Osteocyte (in vitro differentiated cells): ENCODE results near the gene DDB1. TPM values are rescaled to one million over a fixed set of nuclear protein-coding genes. Genes with fewer than 3 reads are reported as not detected.
A peak's percentile ranks its signal among the peaks of the same experiment; 100 is the strongest.

Source experiments
- DNase-seq: peaks from one replicate; pipeline ENCODE4 v3.0.0; 2021; ENCODE audit warnings: mixed read lengths; ENCODE audit not compliant: unreplicated experiment; ENCODE audit errors: extremely low spot score
- H3K27ac Mint-ChIP-seq: one replicate; pipeline ENCODE4 v1.8.0; 2021; ENCODE audit warnings: mild to moderate bottlenecking, mixed read lengths; ENCODE audit not compliant: unreplicated experiment
- H3K27me3 Mint-ChIP-seq: one replicate; pipeline ENCODE4 v1.8.0; 2021; ENCODE audit warnings: mixed read lengths; ENCODE audit not compliant: unreplicated experiment
- H3K36me3 Mint-ChIP-seq: one replicate; pipeline ENCODE4 v1.8.0; 2021; ENCODE audit warnings: mixed read lengths; ENCODE audit not compliant: unreplicated experiment
- H3K4me1 Mint-ChIP-seq: one replicate; pipeline ENCODE4 v1.8.0; 2021; ENCODE audit warnings: mixed read lengths; ENCODE audit not compliant: unreplicated experiment
- H3K4me3 Mint-ChIP-seq: one replicate; pipeline ENCODE4 v1.8.0; 2021; ENCODE audit warnings: mild to moderate bottlenecking, moderate library complexity, mixed read lengths; ENCODE audit not compliant: unreplicated experiment
- H3K9me3 Mint-ChIP-seq: one replicate; pipeline ENCODE4 v1.8.0; 2021; ENCODE audit warnings: mixed read lengths; ENCODE audit not compliant: unreplicated experiment
- total RNA-seq: library from RNA; stranded (reverse); gene quantifications from 2 replicates; pipeline ENCODE4 v1.2.1, GENCODE V29; 2021
- TF ChIP-seq, protein P1 (sequence below): fragments of 200-600 bp; sonication (generic); IDR thresholded peaks from 2 replicates; pipeline ENCODE4 v1.5.0; 2021; ENCODE audit warnings: antibody characterized with exemption, mild to moderate bottlenecking, moderate library complexity

DDB1 gene
- total RNA-seq, 1 donor from 2014 or later, result 266 TPM

DNA sequence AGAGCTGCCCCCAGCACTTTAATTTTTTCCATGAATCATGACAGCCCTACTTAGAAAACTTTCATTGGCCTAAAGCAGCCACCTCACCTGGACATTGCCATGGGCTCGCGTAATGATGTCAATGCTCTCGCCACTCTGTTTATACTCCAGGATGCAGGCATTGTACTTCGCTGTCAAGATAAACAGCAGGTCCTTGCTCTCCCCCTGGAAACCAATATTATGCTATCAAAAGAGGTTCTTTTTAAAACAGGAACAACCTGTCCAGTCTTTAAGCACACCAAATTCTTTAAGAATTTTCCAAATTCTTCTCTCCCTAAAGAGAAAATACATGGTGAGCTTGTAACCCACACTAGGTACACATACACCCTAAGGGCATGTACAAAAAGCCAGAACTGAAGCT lies 3.0 kb downstream of the DDB1 start:
- Mint-ChIP-seq H3K9me3 (no peaks in the 10 kb centered on the region), H3K36me3 (peaks cover 32% of the 10 kb centered on the region), H3K4me1 (peaks cover 60% of the 10 kb centered on the region), H3K4me3 (peak overlapping the region; percentile 53), H3K27ac (peak overlapping the region; percentile 95), H3K27me3 (no peaks in the 10 kb centered on the region)
- TF ChIP-seq, protein P1, sequence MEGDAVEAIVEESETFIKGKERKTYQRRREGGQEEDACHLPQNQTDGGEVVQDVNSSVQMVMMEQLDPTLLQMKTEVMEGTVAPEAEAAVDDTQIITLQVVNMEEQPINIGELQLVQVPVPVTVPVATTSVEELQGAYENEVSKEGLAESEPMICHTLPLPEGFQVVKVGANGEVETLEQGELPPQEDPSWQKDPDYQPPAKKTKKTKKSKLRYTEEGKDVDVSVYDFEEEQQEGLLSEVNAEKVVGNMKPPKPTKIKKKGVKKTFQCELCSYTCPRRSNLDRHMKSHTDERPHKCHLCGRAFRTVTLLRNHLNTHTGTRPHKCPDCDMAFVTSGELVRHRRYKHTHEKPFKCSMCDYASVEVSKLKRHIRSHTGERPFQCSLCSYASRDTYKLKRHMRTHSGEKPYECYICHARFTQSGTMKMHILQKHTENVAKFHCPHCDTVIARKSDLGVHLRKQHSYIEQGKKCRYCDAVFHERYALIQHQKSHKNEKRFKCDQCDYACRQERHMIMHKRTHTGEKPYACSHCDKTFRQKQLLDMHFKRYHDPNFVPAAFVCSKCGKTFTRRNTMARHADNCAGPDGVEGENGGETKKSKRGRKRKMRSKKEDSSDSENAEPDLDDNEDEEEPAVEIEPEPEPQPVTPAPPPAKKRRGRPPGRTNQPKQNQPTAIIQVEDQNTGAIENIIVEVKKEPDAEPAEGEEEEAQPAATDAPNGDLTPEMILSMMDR, result no peak
- no peak for DNase-seq

DNA sequence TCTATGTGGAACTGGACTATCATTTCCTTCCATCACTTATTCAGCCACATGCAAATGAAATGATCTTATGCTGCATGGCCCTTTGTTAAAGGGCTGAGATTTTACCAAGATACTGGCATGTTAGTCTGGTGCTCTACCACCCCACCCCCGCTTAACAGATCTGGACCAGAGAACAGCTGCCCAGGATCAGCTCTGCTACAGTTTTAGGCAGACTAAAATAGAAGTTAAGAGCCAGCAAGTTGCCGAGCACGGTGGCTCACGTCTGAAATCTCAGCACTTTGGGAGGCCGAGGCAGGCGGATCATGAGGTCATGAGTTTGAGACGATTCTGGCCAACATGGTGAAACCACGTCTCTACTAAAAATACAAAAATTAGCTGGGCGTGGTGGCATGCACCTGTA lies 4.6 kb downstream of the DDB1 start:
- H3K9me3 Mint-ChIP-seq, result no peaks in the 10 kb centered on the region
- no peak overlapping the region for H3K4me3 Mint-ChIP-seq
- no peaks in the 10 kb centered on the region for H3K27me3 Mint-ChIP-seq
- peaks cover 53% of the 10 kb centered on the region for H3K4me1 Mint-ChIP-seq
- peaks cover 42% of the 10 kb centered on the region for H3K36me3 Mint-ChIP-seq
- no peak overlapping the region for H3K27ac Mint-ChIP-seq
- TF ChIP-seq, protein P1, result no peak
- DNase-seq, result no peak

DNA sequence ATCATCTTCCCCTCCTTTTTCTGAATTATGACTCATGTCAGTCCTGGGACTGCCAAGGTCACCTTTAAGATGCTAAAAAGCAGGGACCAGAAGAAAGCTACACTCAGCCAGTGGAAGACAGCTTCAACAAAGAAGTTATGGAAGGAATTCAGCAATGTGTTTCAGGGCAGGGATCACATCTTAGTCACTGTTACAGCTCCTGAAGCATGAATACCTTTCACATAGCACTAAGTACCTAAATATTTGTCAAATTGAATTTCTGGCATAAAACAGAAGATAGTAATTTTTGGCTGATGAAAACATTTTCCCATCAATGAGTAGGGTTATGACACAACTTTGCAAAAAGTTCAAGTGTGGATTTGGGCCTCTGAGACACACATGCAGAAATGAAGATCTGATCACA lies 5.2 kb downstream of the DDB1 start:
- Mint-ChIP-seq H3K4me3 (no peak overlapping the region), H3K36me3 (peaks cover 48% of the 10 kb centered on the region), H3K27me3 (no peaks in the 10 kb centered on the region), H3K27ac (peak overlapping the region; percentile 13), H3K9me3 (no peaks in the 10 kb centered on the region), H3K4me1 (peaks cover 52% of the 10 kb centered on the region)
- DNase-seq, result no peak
- TF ChIP-seq, protein P1, result no peak

DNA sequence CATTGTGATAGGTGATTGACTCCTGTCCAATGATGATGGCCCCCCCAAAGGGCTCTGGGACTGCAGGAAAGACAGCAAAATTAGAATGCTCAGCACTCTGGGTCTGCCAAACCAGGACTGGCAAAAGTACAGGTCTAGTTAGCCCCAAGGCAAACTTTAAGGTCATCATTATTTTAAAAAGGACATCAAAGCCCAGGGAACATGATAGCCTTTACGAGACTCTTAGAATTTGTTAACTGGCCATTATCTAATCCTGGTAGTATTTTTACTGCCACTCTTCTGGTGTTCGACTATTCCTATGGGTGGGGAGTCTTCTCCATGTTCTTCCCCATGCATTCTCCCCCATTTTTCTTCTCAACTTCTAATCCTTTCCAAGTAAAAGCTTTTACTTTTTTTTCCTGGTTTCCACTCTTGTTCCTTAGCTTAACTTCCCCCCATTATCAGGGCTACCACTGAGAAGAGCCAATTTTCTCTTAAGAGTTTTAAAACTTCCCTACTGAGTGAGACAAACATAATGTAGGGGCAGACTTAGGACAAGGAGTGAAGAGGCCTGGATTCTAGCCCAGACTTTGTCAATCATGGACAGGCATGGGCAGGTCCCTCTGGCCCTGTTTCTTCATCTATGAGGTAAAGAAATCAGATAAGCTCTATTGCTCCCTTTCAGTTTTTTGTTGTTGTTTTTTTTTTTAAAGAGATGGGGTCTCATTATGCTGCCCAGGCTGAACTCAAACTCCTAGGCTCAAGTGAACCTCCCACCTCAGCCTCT lies 7.1 kb downstream of the DDB1 start:
- Mint-ChIP-seq H3K4me3 (no peak overlapping the region), H3K36me3 (peaks cover 61% of the 10 kb centered on the region), H3K27ac (peak overlapping the region; percentile 75), H3K27me3 (no peaks in the 10 kb centered on the region), H3K4me1 (peaks cover 35% of the 10 kb centered on the region), H3K9me3 (no peaks in the 10 kb centered on the region)
- DNase-seq, result no peak
- TF ChIP-seq, protein P1, result no peak

DNA sequence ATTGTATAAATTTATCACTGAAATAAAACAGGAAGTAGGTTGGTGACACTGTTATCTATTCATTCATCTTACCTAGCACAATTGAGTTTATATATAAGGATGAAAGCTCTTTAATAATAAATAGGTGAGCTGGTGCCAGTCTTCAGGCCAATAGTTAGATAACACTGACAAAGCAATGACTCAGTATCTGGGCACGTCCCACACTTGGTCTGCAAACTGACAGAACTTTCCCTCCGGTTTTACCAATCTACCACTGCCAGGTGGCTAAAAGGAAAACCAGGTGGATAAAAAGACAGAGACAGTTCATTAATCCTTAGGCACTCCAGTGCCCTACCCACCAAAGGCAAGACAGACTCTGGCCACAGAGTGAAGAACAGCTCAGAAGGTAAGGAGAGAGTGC lies 17.6 kb downstream of the DDB1 start:
- Mint-ChIP-seq H3K9me3 (no peaks in the 10 kb centered on the region), H3K4me3 (no peak overlapping the region), H3K4me1 (no peaks in the 10 kb centered on the region), H3K27ac (no peak overlapping the region), H3K27me3 (no peaks in the 10 kb centered on the region), H3K36me3 (peaks cover 46% of the 10 kb centered on the region)
- TF ChIP-seq, protein P1, result no peak
- DNase-seq, result no peak
